PFSK-1 (cell line): ENCODE data around the gene KHDC4.

Experiments
- FOXP2 ChIP-seq: optimal IDR thresholded peaks from 2 replicates; pipeline ENCODE3; 2011; ENCODE audit warnings: borderline replicate concordance, control low read depth, inconsistent platforms; ENCODE audit not compliant: insufficient read depth; ENCODE audit errors: extremely low read length, extremely low read depth
- POLR2AphosphoS5 ChIP-seq: IDR thresholded peaks from 2 replicates; pipeline ENCODE4 v1.6.1; 2012; ENCODE audit warnings: low read depth, mild to moderate bottlenecking, control low read depth, low read length, moderate library complexity
- SIN3A ChIP-seq: IDR thresholded peaks from 2 replicates; pipeline ENCODE4 v1.6.1; 2012; ENCODE audit warnings: mild to moderate bottlenecking, low read length, moderate library complexity, borderline replicate concordance; ENCODE audit not compliant: insufficient read depth
- TAF1 ChIP-seq: IDR thresholded peaks from 2 replicates; pipeline ENCODE4 v1.6.1; 2012; ENCODE audit warnings: low read length, control low read depth, borderline replicate concordance; ENCODE audit not compliant: insufficient read depth
- TF ChIP-seq, protein P1 (sequence below), 2 experiments: IDR thresholded peaks; 2 replicates each; pipeline versions ENCODE4 v1.6.1 to v1.8.0; 2011 to 2012; ENCODE audit warnings: low read depth in 2 of 2, low read length in 2 of 2, control low read depth in 1 of 2, inconsistent platforms in 1 of 2, mild to moderate bottlenecking in 1 of 2, moderate library complexity in 1 of 2; ENCODE audit not compliant: insufficient read depth in 1 of 2

DNA sequence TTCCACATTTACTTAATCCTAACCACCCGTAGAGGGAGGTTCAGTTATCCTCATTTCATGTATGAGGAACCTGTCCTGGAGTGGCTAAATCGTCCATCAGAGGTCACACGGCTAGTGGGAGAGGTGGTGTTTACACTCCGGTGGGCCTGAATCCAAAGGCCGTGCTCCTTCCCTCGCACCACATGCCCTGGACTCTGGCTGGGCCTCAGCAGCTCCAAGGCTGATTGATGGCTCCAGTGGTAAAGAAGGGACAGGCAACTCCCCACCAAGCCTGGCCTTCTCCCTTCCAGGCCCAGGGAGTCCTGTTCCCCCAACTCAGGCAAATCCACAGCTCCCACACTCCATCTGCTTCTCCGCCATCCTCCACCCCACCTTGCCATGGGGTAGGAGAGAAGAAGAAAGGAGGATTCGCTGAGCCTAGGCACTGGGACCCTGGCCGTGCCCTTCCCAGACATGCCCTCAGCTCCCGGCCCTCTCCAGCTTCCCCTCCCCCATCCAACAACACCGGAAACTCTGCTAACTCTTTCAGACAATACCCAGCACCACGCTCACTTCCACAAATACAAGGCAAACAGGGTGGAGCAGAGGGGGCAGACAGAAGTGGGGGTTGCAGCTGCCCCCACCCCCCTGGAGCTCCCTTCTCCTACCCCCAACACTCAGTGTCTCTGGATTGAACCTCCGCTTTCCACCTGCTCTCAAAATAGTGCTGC is 33.3 kb upstream of the KHDC4 start:
- TF ChIP-seq, protein P1, sequence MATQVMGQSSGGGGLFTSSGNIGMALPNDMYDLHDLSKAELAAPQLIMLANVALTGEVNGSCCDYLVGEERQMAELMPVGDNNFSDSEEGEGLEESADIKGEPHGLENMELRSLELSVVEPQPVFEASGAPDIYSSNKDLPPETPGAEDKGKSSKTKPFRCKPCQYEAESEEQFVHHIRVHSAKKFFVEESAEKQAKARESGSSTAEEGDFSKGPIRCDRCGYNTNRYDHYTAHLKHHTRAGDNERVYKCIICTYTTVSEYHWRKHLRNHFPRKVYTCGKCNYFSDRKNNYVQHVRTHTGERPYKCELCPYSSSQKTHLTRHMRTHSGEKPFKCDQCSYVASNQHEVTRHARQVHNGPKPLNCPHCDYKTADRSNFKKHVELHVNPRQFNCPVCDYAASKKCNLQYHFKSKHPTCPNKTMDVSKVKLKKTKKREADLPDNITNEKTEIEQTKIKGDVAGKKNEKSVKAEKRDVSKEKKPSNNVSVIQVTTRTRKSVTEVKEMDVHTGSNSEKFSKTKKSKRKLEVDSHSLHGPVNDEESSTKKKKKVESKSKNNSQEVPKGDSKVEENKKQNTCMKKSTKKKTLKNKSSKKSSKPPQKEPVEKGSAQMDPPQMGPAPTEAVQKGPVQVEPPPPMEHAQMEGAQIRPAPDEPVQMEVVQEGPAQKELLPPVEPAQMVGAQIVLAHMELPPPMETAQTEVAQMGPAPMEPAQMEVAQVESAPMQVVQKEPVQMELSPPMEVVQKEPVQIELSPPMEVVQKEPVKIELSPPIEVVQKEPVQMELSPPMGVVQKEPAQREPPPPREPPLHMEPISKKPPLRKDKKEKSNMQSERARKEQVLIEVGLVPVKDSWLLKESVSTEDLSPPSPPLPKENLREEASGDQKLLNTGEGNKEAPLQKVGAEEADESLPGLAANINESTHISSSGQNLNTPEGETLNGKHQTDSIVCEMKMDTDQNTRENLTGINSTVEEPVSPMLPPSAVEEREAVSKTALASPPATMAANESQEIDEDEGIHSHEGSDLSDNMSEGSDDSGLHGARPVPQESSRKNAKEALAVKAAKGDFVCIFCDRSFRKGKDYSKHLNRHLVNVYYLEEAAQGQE (IDR thresholded peaks at IDR 0.05; ENCODE audit: insufficient read depth in 1 of 2, low read depth in 2 of 2, low read length in 2 of 2), result no peak
- no peak for TF ChIP-seq POLR2AphosphoS5
- TF ChIP-seq TAF1, result no peak
- TF ChIP-seq SIN3A, result no peak
- TF ChIP-seq FOXP2, result no peak
